ENCODE data around the gene LAMC3.
"Not testable (repeated sequence)": the region's sequence is repeated elsewhere in the genome, so short reads cannot be mapped to it uniquely, and the experiment has no call there.

The LAMC3 gene

GRCh38 chr9:131095666-131096268 lies 86.8 kb downstream of the LAMC3 start:
- POLR2A ChIA-PET = interaction anchor here (1.4 kb wide), 1 partner anchor 29 kb away, joined by 7 read pairs; the partner anchor contains the start of gene NUP214
- TF ChIP-seq SUZ12 (IDR thresholded peaks at IDR 0.05) (no peak), SP1 (IDR thresholded peaks at IDR 0.05) (no peak), HDGF (IDR thresholded peaks at IDR 0.05; ENCODE audit: borderline replicate concordance) (no peak), BHLHE40 (IDR thresholded peaks at IDR 0.05; ENCODE audit: borderline replicate concordance) (no peak)
- TF ChIP-seq, protein P1, sequence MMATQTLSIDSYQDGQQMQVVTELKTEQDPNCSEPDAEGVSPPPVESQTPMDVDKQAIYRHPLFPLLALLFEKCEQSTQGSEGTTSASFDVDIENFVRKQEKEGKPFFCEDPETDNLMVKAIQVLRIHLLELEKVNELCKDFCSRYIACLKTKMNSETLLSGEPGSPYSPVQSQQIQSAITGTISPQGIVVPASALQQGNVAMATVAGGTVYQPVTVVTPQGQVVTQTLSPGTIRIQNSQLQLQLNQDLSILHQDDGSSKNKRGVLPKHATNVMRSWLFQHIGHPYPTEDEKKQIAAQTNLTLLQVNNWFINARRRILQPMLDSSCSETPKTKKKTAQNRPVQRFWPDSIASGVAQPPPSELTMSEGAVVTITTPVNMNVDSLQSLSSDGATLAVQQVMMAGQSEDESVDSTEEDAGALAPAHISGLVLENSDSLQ (IDR thresholded peaks at IDR 0.05) = no peak
- no peak for DNase-seq (ENCODE audit: extremely low spot score)
- CTCF ChIA-PET = interaction anchor here (0.6 kb wide), 1 partner anchor 395 kb away, joined by 3 read pairs; no protein-coding TSS in a partner anchor

DNA sequence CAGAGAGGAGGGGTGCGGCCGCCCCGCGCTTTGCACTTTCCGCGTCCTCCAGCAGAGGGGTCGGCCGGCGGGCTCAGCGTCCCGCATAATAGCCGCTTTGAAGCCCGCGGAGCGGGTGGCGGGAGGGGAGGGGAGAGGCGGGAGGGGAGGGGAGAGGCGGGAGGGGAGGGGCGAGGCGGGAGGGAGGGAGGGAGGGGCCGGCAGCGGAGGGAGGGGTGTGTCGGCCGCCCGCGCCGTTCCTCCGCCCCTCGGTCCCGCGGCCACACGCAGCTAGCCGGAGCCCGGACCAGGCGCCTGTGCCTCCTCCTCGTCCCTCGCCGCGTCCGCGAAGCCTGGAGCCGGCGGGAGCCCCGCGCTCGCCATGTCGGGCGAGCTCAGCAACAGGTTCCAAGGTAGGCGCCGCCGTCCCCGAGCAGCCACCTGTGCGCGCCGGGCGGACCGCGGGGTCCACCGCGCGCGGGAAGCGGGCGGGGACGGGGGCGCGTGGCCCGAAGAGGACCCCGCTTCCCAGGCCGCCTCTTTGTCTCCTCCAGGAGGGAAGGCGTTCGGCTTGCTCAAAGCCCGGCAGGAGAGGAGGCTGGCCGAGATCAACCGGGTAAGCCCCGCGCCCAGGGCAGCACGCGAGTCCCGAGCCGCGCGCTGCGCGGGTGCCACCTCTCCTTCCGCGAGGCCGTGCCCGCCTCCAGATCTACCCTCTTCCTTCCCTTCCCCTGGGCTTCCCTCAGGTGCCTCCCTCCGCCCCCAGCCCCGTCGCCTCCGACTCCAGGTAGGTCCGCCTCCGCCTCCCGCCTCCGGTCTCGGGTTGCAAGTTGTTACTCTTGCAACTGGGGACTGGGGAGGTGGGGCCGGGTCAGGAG lies 87.5 kb downstream of the LAMC3 start, which contains the start of gene AIF1L:
TSS of gene AIF1L (plus strand) at position 263 of the 857 bp plus-strand sequence. CDS start at position 362, 99 bp downstream.
- peak; percentile 82 for DNase-seq (ENCODE audit: extremely low spot score)
- CTCF ChIA-PET = interaction anchor here (0.6 to 1.0 kb wide), 2 partner anchors 240 to 359 kb away, joined by 3 read pairs; no protein-coding TSS in a partner anchor
- POLR2A ChIA-PET = interaction anchor here (1.4 to 3.3 kb wide), 2 partner anchors 28 to 29 kb away, joined by 7 to 29 read pairs; partner anchors contain the start of gene NUP214
- TF ChIP-seq FOXA1 (IDR thresholded peaks at IDR 0.05) (no peak), L3MBTL2 (conservative IDR thresholded peaks at IDR 0.05) (0 out of 2 replicates have a peak, but pooled peaks have one; percentile 23)

- 0 out of 2 replicates have a peak, but pooled peaks have one; percentile 2 for TF ChIP-seq L3MBTL2 (conservative IDR thresholded peaks at IDR 0.05)
- TF ChIP-seq CTBP1 (IDR thresholded peaks at IDR 0.05; ENCODE audit: borderline replicate concordance) = no peak
- DNase-seq (ENCODE audit: extremely low spot score) = no peak
- CTCF ChIA-PET = interaction anchor here (1.0 kb wide), 1 partner anchor 239 kb away, joined by 3 read pairs; no protein-coding TSS in a partner anchor
- POLR2A ChIA-PET = interaction anchor here (3.3 kb wide), 1 partner anchor 28 kb away, joined by 29 read pairs; the partner anchor contains the start of gene NUP214
Observed at GRCh38 chr9:131097126-131097947, 88.4 kb downstream of the LAMC3 start.

DNA sequence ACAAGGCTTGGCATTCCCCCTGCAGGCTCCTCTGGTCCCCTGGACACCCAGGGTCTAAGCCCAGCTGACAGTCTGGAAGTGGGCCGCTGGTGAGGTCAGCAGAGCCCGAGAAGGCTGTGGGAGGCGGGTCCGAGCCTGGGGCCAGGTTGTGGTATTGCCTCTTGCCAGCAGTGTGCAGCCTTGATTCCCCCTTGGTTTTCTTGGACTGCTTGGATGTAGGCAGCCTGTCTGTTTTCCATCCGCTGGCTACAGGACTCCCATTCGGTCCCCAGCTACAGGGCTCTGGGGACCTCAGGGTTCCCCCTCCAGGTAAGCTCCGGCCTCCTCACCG lies 88.9 kb downstream of the LAMC3 start:
- POLR2A ChIA-PET = interaction anchor here (3.3 kb wide), 1 partner anchor 28 kb away, joined by 29 read pairs; the partner anchor contains the start of gene NUP214
- CTCF ChIA-PET = no interaction called here
- DNase-seq (ENCODE audit: extremely low spot score) = no peak
- TF ChIP-seq L3MBTL2 (conservative IDR thresholded peaks at IDR 0.05) = no peak
- no peak for TF ChIP-seq HDGF (IDR thresholded peaks at IDR 0.05; ENCODE audit: borderline replicate concordance)
- no peak for TF ChIP-seq CTBP1 (IDR thresholded peaks at IDR 0.05; ENCODE audit: borderline replicate concordance)
- no peak for TF ChIP-seq BHLHE40 (IDR thresholded peaks at IDR 0.05; ENCODE audit: borderline replicate concordance)
- TF ChIP-seq TARDBP (IDR thresholded peaks at IDR 0.05) = no peak
- TF ChIP-seq ARNT (IDR thresholded peaks at IDR 0.05) = no peak
- no peak for TF ChIP-seq NFRKB (IDR thresholded peaks at IDR 0.05)
- TF ChIP-seq FOXK2 (IDR thresholded peaks at IDR 0.05) = no peak
- TF ChIP-seq, protein P1 (IDR thresholded peaks at IDR 0.05) = no peak
- TF ChIP-seq FOXM1 (IDR thresholded peaks at IDR 0.05; ENCODE audit: borderline replicate concordance) = no peak
- no peak for TF ChIP-seq FOXA1 (IDR thresholded peaks at IDR 0.05)
- TF ChIP-seq LEF1 (IDR thresholded peaks at IDR 0.05; ENCODE audit: borderline replicate concordance) = no peak
- no peak for TF ChIP-seq SUZ12 (IDR thresholded peaks at IDR 0.05)
- no peak for TF ChIP-seq ZNF384 (IDR thresholded peaks at IDR 0.05)

GRCh38 chr9:131098391-131099101 lies 89.6 kb downstream of the LAMC3 start:
- POLR2A ChIA-PET = interaction anchor here (3.3 kb wide), 1 partner anchor 27 kb away, joined by 29 read pairs; the partner anchor contains the start of gene NUP214
- CTCF ChIA-PET = no interaction called here

DNA sequence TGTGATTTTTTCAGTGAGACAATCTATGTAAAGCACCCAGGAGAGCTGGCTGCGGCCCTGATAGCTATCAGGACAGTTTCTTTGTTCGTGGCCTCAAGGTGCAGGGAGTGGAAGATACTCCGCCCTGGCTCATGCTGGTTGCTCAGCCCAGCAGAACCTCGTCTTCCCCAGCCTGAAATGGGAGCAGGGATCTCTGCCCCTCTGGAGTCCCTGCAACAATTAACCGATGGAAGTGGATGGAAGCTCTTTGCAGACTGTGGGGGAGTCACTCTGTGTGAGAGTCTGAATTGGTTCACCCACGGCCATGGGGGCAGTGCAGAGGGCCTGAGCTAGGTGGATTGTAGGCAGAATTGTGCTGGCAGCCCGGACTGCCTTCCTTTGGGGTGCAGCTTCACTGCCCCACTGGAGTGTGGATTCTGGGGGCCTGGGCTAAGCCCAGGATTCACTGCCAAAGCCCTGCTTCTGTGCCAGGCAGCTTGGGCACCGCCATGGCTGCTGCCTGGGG lies 90.2 kb downstream of the LAMC3 start:
- TF ChIP-seq, protein P1 (IDR thresholded peaks at IDR 0.05) = no peak
- ChIA-PET POLR2A (interaction anchor here (3.3 kb wide), 1 partner anchor 26 kb away, joined by 29 read pairs; the partner anchor contains the start of gene NUP214), CTCF (no interaction called here)
- DNase-seq (ENCODE audit: extremely low spot score) = no peak

More at GRCh38 chr9:131098391-131099101, 89.6 kb downstream of the LAMC3 start:
- no peak for DNase-seq (ENCODE audit: extremely low spot score)
- TF ChIP-seq FOXM1 (IDR thresholded peaks at IDR 0.05; ENCODE audit: borderline replicate concordance) = no peak

DNA sequence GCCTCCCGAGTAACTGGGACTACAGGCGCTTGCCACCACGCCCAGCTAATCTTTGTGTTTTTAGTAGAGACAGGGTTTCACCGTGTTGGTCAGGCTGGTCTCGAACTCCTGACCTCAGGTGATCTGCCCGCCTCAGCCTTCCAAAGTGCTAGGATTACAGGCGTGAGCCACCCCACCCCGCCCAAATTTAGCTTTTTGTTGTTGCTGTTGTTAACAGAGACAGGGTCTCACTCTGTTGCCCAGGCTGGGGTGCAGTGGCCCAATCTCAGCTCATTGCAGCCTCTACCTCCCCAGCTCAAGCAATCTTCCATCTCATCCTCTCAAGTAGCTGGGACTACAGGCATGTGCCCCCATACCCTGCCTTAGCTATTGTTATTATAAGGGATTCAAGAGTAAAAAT lies 90.9 kb downstream of the LAMC3 start:
- POLR2A ChIA-PET = interaction anchor here (3.3 kb wide), 1 partner anchor 26 kb away, joined by 29 read pairs; the partner anchor contains the start of gene NUP214
- CTCF ChIA-PET = interaction anchor here (0.7 kb wide), 1 partner anchor 537 kb away, joined by 3 read pairs; no protein-coding TSS in a partner anchor
- not testable (repeated sequence) for DNase-seq (ENCODE audit: extremely low spot score)

Data from HEK293T (cell line).